ENCODE measurements around the gene MRPL42. TPM values are rescaled to one million over a fixed set of nuclear protein-coding genes. Genes with fewer than 3 reads are reported as not detected.

Gene MRPL42
- total and polyA plus RNA-seq, 2 donors from 2014 or later: 57.6 to 66.7 TPM

GRCh38 chr12:93519859-93520258 lies 52.5 kb downstream of the MRPL42 start:
- Histone ChIP-seq H3K36me3 (ENCODE audit: control insufficient read depth in 2 of 3, insufficient read depth in 3 of 3, low read length in 3 of 3) (no peaks in the 10 kb centered on the region), H3K27ac (ENCODE audit: low read depth in 2 of 2, low read length in 2 of 2) (no peak overlapping the region), H3K9me3 (ENCODE audit: control insufficient read depth in 2 of 3, insufficient read depth in 1 of 3, low read length in 3 of 3) (no peaks in the 10 kb centered on the region), H3K27me3 (ENCODE audit: control insufficient read depth, insufficient read depth, low read length) (no peaks in the 10 kb centered on the region), H3K9ac (ENCODE audit: low read length in 3 of 3) (no peak overlapping the region), H3K4me3 (ENCODE audit: low read length in 3 of 3) (no peak overlapping the region), H3K4me1 (ENCODE audit: control insufficient read depth in 2 of 3, insufficient read depth in 2 of 3, low read depth in 1 of 3, low read length in 3 of 3) (peaks cover 0 to 4% (median 3%) of the 10 kb centered on the region in 3 donors)
- no peak for TF ChIP-seq CTCF (IDR thresholded peaks at IDR 0.05; ENCODE audit: borderline replicate concordance, extremely low read depth, insufficient read depth)
- FAIRE-seq (no peak), DNase-seq (no peak)
- intact Hi-C loops (cut with DNase I): no loop called here

- H3K9me3 ChIP-seq (ENCODE audit: control insufficient read depth in 2 of 3, insufficient read depth in 1 of 3, low read length in 3 of 3): no peaks in the 10 kb centered on the region
- intact Hi-C loops (cut with DNase I): no loop called here
- no peaks in the 10 kb centered on the region for H3K27me3 ChIP-seq (ENCODE audit: control insufficient read depth, insufficient read depth, low read length)
- H3K27ac ChIP-seq (ENCODE audit: low read depth in 2 of 2, low read length in 2 of 2): no peak overlapping the region
- FAIRE-seq: no peak
- H3K4me1 ChIP-seq (ENCODE audit: control insufficient read depth in 2 of 3, insufficient read depth in 2 of 3, low read depth in 1 of 3, low read length in 3 of 3): peaks cover 0 to 4% (median 3%) of the 10 kb centered on the region in 3 donors
- no peak overlapping the region for H3K4me3 ChIP-seq (ENCODE audit: low read length in 3 of 3)
- no peak overlapping the region for H3K9ac ChIP-seq (ENCODE audit: low read length in 3 of 3)
- no peak for TF ChIP-seq CTCF (IDR thresholded peaks at IDR 0.05; ENCODE audit: borderline replicate concordance, extremely low read depth, insufficient read depth)
- no peak for DNase-seq
- H3K36me3 ChIP-seq (ENCODE audit: control insufficient read depth in 2 of 3, insufficient read depth in 3 of 3, low read length in 3 of 3): no peaks in the 10 kb centered on the region
Measured at GRCh38 chr12:93520454-93520853, 53.1 kb downstream of the MRPL42 start.

DNA sequence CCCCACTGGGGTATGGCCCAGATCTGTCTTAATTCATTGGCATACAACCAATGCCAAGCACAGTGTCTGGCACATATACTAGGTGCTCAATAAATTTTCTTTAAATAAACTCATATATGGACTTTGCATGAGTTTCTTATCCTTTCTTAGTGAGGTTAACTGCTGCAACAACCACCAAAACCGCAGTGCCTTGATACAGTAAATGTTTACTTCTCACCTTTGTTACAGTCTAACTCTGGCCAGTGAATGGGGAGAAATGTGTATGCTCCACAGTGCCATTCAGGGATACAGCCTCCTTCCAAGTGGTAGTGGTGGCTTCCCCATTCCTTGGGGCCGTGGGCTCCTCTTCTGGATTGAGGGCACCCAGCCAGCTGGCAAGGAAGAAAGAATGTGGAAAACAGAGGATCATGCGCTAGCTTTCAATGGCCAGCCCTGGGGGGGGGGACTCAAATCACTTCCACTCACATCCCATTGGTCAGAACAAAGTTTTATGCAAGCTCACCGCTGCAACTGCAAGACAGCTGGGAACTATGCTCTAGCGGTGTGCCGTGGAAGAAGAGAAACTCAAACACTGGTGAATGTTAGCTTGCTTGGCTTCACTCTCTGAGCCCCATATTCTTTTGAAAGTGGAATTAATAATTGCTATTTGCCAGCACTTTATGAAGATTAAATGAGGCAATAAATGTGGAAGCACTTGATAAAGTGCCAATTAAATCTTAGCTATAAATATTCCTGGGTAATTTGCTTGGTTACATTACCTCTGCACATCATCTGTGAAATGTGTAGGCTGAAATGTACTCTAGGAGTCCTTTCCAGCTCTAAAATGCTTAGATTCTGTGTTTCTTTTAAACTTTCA lies 54.1 kb downstream of the MRPL42 start:
- no peaks in the 10 kb centered on the region for H3K27me3 ChIP-seq (ENCODE audit: control insufficient read depth, insufficient read depth, low read length)
- peaks cover 0 to 4% (median 3%) of the 10 kb centered on the region in 3 donors for H3K4me1 ChIP-seq (ENCODE audit: control insufficient read depth in 2 of 3, insufficient read depth in 2 of 3, low read depth in 1 of 3, low read length in 3 of 3)
- peak overlapping the region in 1 of 2 donors; percentile 29 for H3K27ac ChIP-seq (ENCODE audit: low read depth in 2 of 2, low read length in 2 of 2)
- FAIRE-seq (no peak), DNase-seq (no peak)
- peak overlapping the region in 1 of 3 donors; percentile 38 for H3K9ac ChIP-seq (ENCODE audit: low read length in 3 of 3)
- H3K9me3 ChIP-seq (ENCODE audit: control insufficient read depth in 2 of 3, insufficient read depth in 1 of 3, low read length in 3 of 3): no peaks in the 10 kb centered on the region
- peak overlapping the region in 1 of 3 donors; percentile 38 for H3K4me3 ChIP-seq (ENCODE audit: low read length in 3 of 3)
- intact Hi-C loops (cut with DNase I): no loop called here
- H3K36me3 ChIP-seq (ENCODE audit: control insufficient read depth in 2 of 3, insufficient read depth in 3 of 3, low read length in 3 of 3): no peaks in the 10 kb centered on the region
- TF ChIP-seq CTCF (IDR thresholded peaks at IDR 0.05; ENCODE audit: borderline replicate concordance, extremely low read depth, insufficient read depth): no peak
